Calu3 (cell line): ENCODE measurements around the gene ZP1. TPM values are rescaled to one million over a fixed set of nuclear protein-coding genes. Genes with fewer than 3 reads are reported as not detected.

Source experiments
- BruUV-seq: library from RNA; stranded (reverse); fragments of 400-500 nt; replicated peaks from 2 replicates; lab custom pipeline; 2021; lab: Mats Ljungman, UMichigan
- CTCF ChIA-PET: fragments of 300-600 bp; sonication (Branson Sonifier 250); formaldehyde crosslinking; loops from one replicate; lab custom pipeline; 2022; ENCODE audit warnings: antibody characterized with exemption; lab: Charles Lee
- DNase-seq: peaks from one replicate; pipeline ENCODE4 v3.0.0; 2022
- H3K27ac Mint-ChIP-seq: one replicate; pipeline ENCODE4 v1.8.0; 2022; ENCODE audit warnings: mixed read lengths; ENCODE audit not compliant: unreplicated experiment
- H3K27me3 Mint-ChIP-seq: one replicate; pipeline ENCODE4 v1.8.0; 2022; ENCODE audit warnings: mixed read lengths; ENCODE audit not compliant: unreplicated experiment
- H3K36me3 Mint-ChIP-seq: one replicate; pipeline ENCODE4 v1.8.0; 2022; ENCODE audit warnings: mild to moderate bottlenecking, moderate library complexity, mixed read lengths; ENCODE audit not compliant: insufficient read depth, unreplicated experiment
- H3K4me1 Mint-ChIP-seq: one replicate; pipeline ENCODE4 v1.8.0; 2022; ENCODE audit warnings: mild to moderate bottlenecking, low read depth, mixed read lengths; ENCODE audit not compliant: unreplicated experiment
- H3K4me3 Mint-ChIP-seq: one replicate; pipeline ENCODE4 v1.8.0; 2022; ENCODE audit warnings: mild to moderate bottlenecking, low read depth, moderate library complexity, mixed read lengths; ENCODE audit not compliant: unreplicated experiment
- H3K9me3 Mint-ChIP-seq: one replicate; pipeline ENCODE4 v1.8.0; 2022; ENCODE audit warnings: low read depth, mixed read lengths; ENCODE audit not compliant: unreplicated experiment
- intact Hi-C: fragments of 100-400 bp; cut with micrococcal nuclease; formaldehyde crosslinking; loops from one replicate; pipeline ENCODE4 v1.10.0; 2022; ENCODE audit not compliant: unreplicated experiment
- total RNA-seq: library from RNA; stranded (reverse); gene quantifications from 2 replicates; pipeline ENCODE4 v1.2.3, GENCODE V29; 2022
- TF ChIP-seq, protein P1 (sequence below): fragments of 200-600 bp; IDR thresholded peaks from one replicate; pipeline ENCODE4 v1.8.0; 2022; ENCODE audit warnings: antibody characterized with exemption; ENCODE audit not compliant: unreplicated experiment

Gene ZP1
- total RNA-seq, 1 experiment from 2014 or later: not detected

DNA sequence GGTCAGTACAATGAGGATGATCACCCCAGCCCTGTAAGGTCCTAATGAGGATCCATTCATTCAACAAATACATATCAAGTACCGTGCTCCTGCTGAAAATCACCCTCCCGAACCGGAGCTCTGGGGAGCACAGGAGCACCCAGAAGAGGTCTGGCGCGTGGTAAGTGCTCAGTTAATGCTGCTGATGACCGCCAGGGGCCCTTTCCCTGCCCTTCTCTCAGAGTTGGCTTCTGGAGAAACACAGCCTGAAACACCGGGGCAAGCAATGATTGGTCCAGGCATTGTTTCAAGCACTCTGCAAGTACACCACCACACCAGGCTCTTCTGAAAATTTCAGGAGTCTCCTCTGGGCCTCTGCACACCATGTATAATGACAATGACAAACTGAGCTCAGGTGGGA, 29.2 kb upstream of the ZP1 start:
- Mint-ChIP-seq H3K9me3 (no peaks in the 10 kb centered on the region), H3K27me3 (peaks cover 29% of the 10 kb centered on the region), H3K4me1 (peaks cover 14% of the 10 kb centered on the region), H3K36me3 (peaks cover 30% of the 10 kb centered on the region), H3K4me3 (no peak overlapping the region), H3K27ac (no peak overlapping the region)
- TF ChIP-seq, protein P1, sequence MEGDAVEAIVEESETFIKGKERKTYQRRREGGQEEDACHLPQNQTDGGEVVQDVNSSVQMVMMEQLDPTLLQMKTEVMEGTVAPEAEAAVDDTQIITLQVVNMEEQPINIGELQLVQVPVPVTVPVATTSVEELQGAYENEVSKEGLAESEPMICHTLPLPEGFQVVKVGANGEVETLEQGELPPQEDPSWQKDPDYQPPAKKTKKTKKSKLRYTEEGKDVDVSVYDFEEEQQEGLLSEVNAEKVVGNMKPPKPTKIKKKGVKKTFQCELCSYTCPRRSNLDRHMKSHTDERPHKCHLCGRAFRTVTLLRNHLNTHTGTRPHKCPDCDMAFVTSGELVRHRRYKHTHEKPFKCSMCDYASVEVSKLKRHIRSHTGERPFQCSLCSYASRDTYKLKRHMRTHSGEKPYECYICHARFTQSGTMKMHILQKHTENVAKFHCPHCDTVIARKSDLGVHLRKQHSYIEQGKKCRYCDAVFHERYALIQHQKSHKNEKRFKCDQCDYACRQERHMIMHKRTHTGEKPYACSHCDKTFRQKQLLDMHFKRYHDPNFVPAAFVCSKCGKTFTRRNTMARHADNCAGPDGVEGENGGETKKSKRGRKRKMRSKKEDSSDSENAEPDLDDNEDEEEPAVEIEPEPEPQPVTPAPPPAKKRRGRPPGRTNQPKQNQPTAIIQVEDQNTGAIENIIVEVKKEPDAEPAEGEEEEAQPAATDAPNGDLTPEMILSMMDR: no peak
- no TSS peak for BruUV-seq
- intact Hi-C loops: no loop called here
- no peak for DNase-seq
- CTCF ChIA-PET: interaction anchor here (0.7 to 0.8 kb wide), 2 partner anchors 27 to 62 kb away, joined by 3 read pairs; no protein-coding TSS in a partner anchor

DNA sequence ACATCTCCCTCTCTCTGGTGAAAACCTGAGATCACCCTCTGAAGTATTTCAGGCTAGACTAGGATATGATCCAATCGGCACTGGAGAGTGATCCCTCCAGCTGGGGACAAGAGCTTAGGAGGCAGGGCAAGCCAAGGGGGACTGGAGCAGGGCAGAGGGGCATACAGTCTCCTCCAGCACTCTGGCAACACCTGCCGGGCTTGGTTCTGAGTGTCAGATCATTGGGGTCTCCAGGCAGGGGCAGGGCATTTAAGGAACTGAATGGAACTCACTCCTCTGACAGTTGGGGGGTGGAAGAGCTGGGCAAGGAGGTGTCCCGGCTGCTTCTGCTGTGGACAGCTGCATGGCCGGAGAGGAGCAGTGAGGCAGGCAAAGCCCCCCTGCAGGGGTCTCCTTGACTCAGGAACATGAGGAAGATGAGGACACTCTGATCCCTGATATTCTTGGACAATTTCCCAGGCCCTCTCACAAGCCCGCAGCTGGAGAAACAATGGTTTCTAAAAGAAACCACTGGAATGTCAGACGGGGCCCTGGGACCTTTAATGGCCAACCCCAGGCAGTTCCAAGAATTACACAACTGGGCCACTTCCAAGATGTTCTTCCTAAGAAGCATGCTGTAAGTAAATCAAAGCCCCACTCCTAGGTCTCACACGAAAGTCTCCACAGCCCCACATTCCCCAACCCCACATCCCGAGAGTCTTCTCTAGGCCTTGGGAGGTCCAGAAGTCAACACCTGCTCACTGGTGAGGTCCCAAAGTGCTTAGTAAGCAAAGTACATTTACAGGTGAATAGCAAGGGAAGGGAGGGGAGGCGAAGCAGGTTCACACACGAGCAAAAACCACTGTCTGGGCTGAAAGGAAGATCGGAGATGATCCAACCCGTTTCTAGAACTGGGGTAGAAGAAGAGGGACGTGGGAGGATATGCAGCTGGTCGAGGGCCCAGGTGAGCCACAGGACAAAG, 26.6 kb upstream of the ZP1 start:
- CTCF ChIA-PET: no interaction called here
- Mint-ChIP-seq H3K4me1 (peaks cover 39% of the 10 kb centered on the region), H3K27me3 (peaks cover 15% of the 10 kb centered on the region), H3K27ac (peak overlapping the region; percentile 58), H3K4me3 (peak overlapping the region; percentile 93), H3K36me3 (peaks cover 43% of the 10 kb centered on the region), H3K9me3 (no peaks in the 10 kb centered on the region)
- DNase-seq: no peak
- intact Hi-C loops: no loop called here
- TF ChIP-seq, protein P1: no peak
- no TSS peak for BruUV-seq

DNA sequence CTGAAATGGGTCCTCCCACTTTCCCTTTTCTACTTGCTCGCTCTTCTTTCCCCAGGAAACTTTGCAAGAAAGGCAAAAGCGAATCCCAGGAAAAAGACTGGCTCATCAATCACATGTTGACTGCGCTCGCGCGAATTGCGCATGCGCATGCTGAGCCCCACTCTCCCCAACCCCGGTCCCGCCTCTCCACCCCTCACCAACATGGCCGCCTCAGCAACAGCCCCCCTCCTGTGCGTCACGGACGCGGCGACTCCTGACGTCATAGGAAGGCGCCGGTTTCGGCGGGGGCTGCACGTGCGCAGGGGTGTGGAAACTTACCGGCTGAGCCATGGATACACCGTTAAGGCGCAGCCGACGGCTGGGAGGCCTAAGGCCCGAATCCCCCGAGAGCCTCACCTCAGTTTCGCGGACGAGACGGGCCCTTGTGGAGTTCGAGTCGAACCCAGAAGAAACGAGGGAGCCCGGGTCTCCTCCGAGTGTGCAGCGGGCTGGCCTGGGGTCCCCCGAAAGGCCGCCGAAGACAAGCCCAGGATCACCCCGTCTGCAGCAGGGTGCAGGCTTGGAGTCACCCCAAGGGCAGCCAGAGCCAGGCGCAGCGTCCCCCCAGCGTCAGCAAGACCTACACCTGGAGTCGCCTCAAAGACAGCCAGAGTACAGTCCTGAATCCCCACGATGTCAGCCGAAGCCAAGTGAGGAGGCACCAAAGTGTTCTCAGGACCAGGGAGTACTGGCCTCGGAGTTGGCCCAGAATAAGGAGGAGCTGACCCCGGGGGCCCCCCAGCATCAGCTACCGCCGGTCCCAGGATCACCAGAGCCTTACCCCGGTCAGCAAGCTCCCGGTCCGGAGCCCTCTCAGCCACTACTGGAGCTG, 25.3 kb upstream of the ZP1 start, which contains the start of gene CCDC86:
Gene CCDC86 (plus strand): TSS at position 317 of the 871 bp plus-strand sequence. CDS start 12 bp downstream, at position 329.
- DNase-seq: peak; percentile 97
- H3K27me3 Mint-ChIP-seq: peaks cover 7% of the 10 kb centered on the region
- H3K36me3 Mint-ChIP-seq: peaks cover 53% of the 10 kb centered on the region
- TSS peak; percentile 63 for BruUV-seq
- intact Hi-C loops: no loop called here
- H3K9me3 Mint-ChIP-seq: no peaks in the 10 kb centered on the region
- TF ChIP-seq, protein P1: no peak
- peaks cover 39% of the 10 kb centered on the region for H3K4me1 Mint-ChIP-seq
- H3K4me3 Mint-ChIP-seq: peak within 1 kb of the TSS; percentile 93
- CTCF ChIA-PET: no interaction called here
- H3K27ac Mint-ChIP-seq: peak within 1 kb of the TSS; percentile 58
